Activated naive CD8-positive, alpha-beta T cell treated with anti-CD3 and anti-CD28 coated beads for 36 hours (primary cell): Measurements from ENCODE around the gene TENM3. TPM values are rescaled to one million over a fixed set of nuclear protein-coding genes. Genes with fewer than 3 reads are reported as not detected.
"Not testable (repeated sequence)": the region's sequence is repeated elsewhere in the genome, so short reads cannot be mapped to it uniquely, and the experiment has no call there.

Source experiments
- DNase-seq: peaks from one replicate; pipeline ENCODE4 v3.0.0; 2021
- H3K27ac Mint-ChIP-seq: one replicate; pipeline ENCODE4 v1.8.0; 2022; ENCODE audit warnings: mild to moderate bottlenecking, moderate library complexity, mixed read lengths
- H3K27me3 Mint-ChIP-seq: one replicate; pipeline ENCODE4 v1.8.0; 2022; ENCODE audit warnings: mild to moderate bottlenecking, mixed read lengths
- H3K36me3 Mint-ChIP-seq: one replicate; pipeline ENCODE4 v1.8.0; 2021; ENCODE audit warnings: mild to moderate bottlenecking, mixed read lengths
- H3K4me1 Mint-ChIP-seq: one replicate; pipeline ENCODE4 v1.8.0; 2021; ENCODE audit warnings: mixed read lengths
- H3K4me3 Mint-ChIP-seq: one replicate; pipeline ENCODE4 v1.8.0; 2022; ENCODE audit warnings: mild to moderate bottlenecking, moderate library complexity, mixed read lengths
- H3K9me3 Mint-ChIP-seq: one replicate; pipeline ENCODE4 v1.8.0; 2022; ENCODE audit warnings: mixed read lengths
- total RNA-seq, 2 experiments: library from RNA; stranded (reverse); gene quantifications; one replicate each; pipeline ENCODE4 v1.2.3, GENCODE V29; 2021

Gene TENM3
- total RNA-seq, 2 experiments from 2014 or later = not detected

DNA sequence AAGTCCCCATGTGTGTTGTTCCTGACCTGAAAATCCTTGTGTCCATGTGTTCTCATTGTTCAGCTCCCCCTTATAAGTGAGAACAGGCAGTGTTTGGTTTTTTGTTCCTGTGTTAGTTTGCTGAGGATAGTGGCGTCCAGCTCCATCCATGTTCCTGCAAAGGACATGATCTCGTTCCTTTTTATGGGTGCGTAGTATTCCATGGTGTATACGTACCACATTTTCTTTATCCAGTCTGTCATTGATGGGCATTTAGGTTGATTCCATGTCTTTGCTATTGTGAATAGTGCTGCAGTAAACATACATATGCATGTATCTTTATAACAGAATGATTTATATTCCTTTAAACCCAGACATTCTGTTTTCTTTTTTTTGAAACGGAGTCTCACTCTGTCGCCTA lies 6.2 kb upstream of the TENM3 start:
- not testable (repeated sequence) for H3K36me3 Mint-ChIP-seq, H3K4me1 Mint-ChIP-seq, H3K27ac Mint-ChIP-seq, H3K27me3 Mint-ChIP-seq, DNase-seq, H3K4me3 Mint-ChIP-seq, H3K9me3 Mint-ChIP-seq

DNA sequence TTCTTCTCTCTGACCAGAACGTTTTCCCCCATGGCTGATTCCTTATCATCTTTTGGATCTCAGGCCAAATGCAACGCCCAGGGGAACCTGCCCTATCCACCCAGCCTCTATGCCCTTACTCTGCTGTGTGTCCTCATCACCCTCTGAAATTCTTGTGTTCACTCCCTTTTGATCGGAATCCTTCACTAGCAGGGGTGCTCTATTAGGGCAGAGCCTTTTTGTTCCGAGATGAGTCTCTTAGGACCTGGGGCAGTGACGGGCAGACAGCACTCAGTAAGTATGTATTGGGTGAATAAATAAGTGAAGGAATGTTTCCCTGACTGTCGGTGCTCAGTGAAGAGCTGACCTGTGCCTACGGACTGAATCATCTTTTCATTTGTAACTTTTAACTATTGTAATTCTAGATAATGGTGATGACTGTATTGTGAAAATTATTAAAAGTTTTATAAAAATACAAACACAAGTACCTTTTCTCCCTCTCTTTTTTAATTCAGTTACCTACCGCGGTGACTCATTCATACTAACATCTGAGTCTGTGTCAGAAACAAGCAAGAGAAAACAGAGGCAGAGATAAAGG lies 4.8 kb upstream of the TENM3 start:
- Mint-ChIP-seq H3K36me3 (no peaks in the 10 kb centered on the region), H3K4me1 (no peaks in the 10 kb centered on the region), H3K9me3 (peaks cover 7% of the 10 kb centered on the region), H3K27me3 (no peaks in the 10 kb centered on the region), H3K27ac (no peak overlapping the region), H3K4me3 (no peak overlapping the region)
- DNase-seq = no peak

DNA sequence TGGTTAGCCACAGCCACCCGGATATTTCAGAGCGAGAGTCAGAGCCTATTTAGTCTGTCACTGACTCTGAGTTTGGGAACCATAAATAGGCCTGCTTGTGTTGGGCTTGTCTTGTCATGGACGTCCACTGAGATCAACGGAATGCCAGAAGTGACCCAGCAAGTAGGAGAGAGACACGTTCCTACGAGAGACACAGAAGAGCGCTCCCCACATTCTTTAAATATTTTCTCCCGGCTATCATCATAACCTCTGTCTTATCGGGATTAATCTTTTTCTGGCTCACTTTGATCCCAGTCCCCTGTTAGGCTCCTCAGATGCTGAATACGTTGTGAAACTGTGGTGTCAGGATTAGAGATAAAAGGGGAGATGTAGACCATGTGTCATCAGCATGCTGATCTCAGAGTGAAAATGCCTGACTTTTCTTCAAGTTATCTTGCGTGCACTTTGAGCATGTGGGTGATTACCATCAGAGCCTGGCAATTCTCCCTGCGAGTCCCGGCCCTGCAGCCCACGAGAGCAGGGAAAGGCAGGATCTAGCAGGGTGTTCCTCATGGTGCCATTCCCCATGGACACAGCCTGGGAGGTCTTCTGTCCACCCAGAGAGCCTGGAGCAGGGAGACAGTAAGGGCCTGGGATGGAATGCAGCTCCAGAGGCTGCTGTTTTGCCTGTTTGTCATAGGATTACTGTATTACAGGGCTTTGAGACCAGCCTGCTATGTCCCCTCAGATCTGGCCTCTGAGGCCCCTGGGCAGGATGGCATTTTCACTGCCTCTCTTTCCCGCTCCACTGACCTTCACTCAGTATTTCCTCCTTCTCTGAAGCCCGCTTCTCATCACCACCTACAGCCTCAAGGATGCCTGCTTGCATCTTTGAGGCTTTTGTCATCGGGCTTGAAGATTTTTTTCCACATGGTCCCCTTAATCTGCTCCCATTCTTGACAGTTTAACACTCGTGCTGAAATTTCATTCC lies 2.8 kb upstream of the TENM3 start:
- Mint-ChIP-seq H3K27ac (no peak overlapping the region), H3K27me3 (peaks cover 4% of the 10 kb centered on the region), H3K4me3 (no peak overlapping the region), H3K4me1 (no peaks in the 10 kb centered on the region), H3K36me3 (no peaks in the 10 kb centered on the region), H3K9me3 (peaks cover 7% of the 10 kb centered on the region)
- DNase-seq = no peak

- H3K27me3 Mint-ChIP-seq, H3K4me3 Mint-ChIP-seq, DNase-seq, H3K36me3 Mint-ChIP-seq, H3K27ac Mint-ChIP-seq, H3K9me3 Mint-ChIP-seq, H3K4me1 Mint-ChIP-seq: not testable (repeated sequence)
Observed at GRCh38 chr4:182242260-182242659, 942 bp upstream of the TENM3 start.

- Mint-ChIP-seq H3K4me3 (no peak overlapping the region), H3K9me3 (peaks cover 6% of the 10 kb centered on the region), H3K36me3 (no peaks in the 10 kb centered on the region), H3K27ac (no peak overlapping the region), H3K4me1 (no peaks in the 10 kb centered on the region), H3K27me3 (peaks cover 8% of the 10 kb centered on the region)
- DNase-seq = no peak
Observed at GRCh38 chr4:182242787-182243186, 415 bp upstream of the TENM3 start.

DNA sequence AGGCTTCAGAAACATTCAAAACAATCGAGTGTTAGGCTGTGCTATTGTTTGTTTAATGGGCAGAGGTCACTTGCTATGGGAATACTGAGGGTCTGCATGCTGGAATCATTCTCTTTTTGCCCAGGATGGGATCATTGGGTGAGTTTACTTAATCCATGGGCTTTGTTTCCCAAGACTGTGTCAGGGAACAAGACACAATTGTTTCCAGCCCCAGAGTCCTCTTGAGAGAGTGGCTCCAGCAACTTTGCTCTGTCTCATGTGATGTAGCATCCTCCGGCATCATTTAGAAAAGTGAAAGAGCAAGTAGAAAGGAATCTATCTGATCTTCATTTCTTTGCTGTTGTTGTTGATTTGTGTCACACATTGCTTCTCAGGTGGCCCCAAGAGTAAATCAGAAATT lies 1.8 kb downstream of the TENM3 start:
- DNase-seq = no peak
- no peak overlapping the region for H3K4me3 Mint-ChIP-seq
- H3K4me1 Mint-ChIP-seq = no peaks in the 10 kb centered on the region
- H3K27ac Mint-ChIP-seq = no peak overlapping the region
- peaks cover 6% of the 10 kb centered on the region for H3K9me3 Mint-ChIP-seq
- no peaks in the 10 kb centered on the region for H3K36me3 Mint-ChIP-seq
- H3K27me3 Mint-ChIP-seq = peaks cover 8% of the 10 kb centered on the region

DNA sequence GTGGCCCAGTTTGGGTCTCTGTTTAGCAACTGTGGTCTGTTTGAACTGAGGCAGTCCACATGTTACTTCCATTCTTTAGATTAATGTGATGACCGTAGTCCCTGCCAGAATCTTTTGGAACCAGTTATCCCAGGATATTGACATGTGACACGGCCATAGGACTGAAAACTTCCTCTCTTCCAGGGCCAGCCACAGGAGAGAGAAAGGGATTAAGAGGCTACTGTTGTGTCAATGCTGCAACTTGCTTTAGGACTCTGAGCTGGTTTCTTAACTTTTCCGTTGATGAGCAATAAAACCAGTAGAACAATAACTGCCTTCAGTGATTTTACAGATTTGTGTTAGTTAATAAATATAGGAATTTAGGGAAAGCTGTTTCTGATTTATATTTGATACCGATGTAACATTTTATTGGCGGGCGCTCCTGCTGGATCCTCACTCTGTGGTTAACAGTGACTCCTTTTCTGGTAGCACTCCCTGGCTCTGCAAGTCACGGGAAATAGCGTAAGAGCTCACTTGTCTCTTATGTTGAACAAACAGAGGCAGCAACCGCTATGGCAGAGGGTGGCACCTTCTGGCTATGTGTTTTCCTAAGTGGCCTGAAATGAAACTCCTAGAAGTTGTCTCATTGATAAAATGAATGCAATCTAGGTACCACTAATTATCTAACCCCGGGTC lies 2.5 kb downstream of the TENM3 start:
- H3K27me3 Mint-ChIP-seq = peaks cover 8% of the 10 kb centered on the region
- no peak overlapping the region for H3K27ac Mint-ChIP-seq
- no peak overlapping the region for H3K4me3 Mint-ChIP-seq
- no peaks in the 10 kb centered on the region for H3K4me1 Mint-ChIP-seq
- DNase-seq = no peak
- no peaks in the 10 kb centered on the region for H3K36me3 Mint-ChIP-seq
- peaks cover 4% of the 10 kb centered on the region for H3K9me3 Mint-ChIP-seq

DNA sequence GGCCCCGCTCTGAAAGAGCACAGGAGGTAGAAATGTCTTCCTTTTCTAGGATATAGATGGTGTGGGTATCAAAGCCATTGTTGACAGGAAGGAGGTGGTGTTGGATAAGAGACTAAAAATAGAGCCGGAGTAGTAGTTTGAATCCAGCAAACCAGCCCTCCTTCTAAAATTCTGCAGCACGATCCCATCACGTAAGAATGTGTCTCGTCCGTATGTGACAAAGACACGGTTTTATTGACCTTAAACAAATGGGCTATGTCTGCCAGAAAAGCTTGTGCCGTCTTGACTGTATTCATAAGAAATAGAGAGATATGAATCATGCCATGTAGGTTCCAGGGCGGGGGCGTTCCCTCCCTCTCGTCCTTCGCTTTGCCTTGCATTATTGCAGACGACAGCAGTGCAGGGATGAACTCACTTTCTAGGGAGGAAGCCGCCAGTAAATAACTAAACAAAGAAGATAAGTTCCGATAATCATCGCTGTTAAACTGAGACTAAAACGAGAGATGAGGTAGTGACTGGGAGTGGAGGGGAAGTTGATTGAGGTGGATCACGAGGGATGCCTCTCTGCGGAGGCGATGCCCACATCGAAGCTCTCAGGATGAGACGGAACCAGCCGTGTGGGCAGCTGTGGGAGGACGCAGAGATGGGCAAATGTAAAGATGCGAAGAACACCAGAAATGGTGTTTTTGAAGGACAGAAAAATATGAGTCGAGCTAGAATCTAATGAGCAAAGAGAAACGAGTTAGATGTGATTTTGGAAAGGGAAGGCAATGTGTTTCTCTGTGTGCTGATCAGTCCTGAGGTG lies 3.4 kb downstream of the TENM3 start:
- Mint-ChIP-seq H3K4me1 (no peaks in the 10 kb centered on the region), H3K27me3 (peaks cover 8% of the 10 kb centered on the region), H3K36me3 (no peaks in the 10 kb centered on the region), H3K27ac (no peak overlapping the region), H3K9me3 (peaks cover 4% of the 10 kb centered on the region), H3K4me3 (no peak overlapping the region)
- no peak for DNase-seq

GRCh38 chr4:182248295-182248694 lies 5.1 kb downstream of the TENM3 start:
- Mint-ChIP-seq H3K27me3 (peaks cover 8% of the 10 kb centered on the region), H3K36me3 (no peaks in the 10 kb centered on the region)

DNA sequence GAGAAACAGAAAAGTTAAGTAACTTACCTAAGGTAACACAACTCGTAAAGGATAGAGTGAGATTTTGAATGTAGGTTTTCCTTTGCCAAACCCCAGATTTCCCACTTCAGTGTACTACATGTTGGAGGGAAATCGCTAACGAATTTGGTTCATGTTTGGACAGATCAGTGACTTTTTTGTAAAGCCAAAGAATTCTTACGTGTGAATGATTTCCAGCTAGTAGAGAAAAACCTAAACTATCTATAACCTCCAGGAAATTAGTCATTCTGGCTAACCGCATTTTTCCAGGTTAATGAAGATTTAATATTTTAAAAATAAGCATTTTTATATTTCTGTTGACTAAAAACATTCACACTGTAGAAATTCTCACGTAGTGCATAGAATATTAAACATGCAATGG lies 7.2 kb downstream of the TENM3 start:
- no peaks in the 10 kb centered on the region for H3K4me1 Mint-ChIP-seq
- no peaks in the 10 kb centered on the region for H3K36me3 Mint-ChIP-seq
- no peak for DNase-seq
- H3K27ac Mint-ChIP-seq = no peak overlapping the region
- H3K9me3 Mint-ChIP-seq = peaks cover 2% of the 10 kb centered on the region
- peaks cover 5% of the 10 kb centered on the region for H3K27me3 Mint-ChIP-seq
- no peak overlapping the region for H3K4me3 Mint-ChIP-seq

More at GRCh38 chr4:182248295-182248694, 5.1 kb downstream of the TENM3 start:
- Mint-ChIP-seq H3K4me3 (no peak overlapping the region), H3K4me1 (no peaks in the 10 kb centered on the region), H3K27ac (no peak overlapping the region), H3K9me3 (peaks cover 2% of the 10 kb centered on the region)
- no peak for DNase-seq

DNA sequence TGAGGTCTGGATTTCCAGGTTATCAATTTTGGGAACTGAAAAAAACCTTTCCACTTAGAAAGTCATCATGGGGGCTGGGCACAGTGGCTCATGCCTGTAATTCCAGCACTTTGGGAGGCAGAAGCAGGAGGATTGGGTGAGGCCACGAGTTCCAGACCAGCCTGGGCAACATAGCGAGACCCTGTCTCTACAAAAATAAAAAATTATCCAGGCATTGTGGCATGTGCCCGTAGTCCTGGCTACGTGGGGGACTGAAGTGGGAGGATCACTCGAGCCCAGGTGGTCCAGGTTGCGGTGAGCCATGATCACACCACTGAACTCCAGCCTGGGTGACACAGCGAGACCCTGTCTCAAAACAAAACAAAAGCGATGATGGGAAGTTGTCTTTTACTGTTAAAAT lies 7.9 kb downstream of the TENM3 start:
- no peaks in the 10 kb centered on the region for H3K4me1 Mint-ChIP-seq
- no peaks in the 10 kb centered on the region for H3K9me3 Mint-ChIP-seq
- H3K27ac Mint-ChIP-seq = no peak overlapping the region
- DNase-seq = no peak
- no peak overlapping the region for H3K4me3 Mint-ChIP-seq
- no peaks in the 10 kb centered on the region for H3K36me3 Mint-ChIP-seq
- peaks cover 5% of the 10 kb centered on the region for H3K27me3 Mint-ChIP-seq

GRCh38 chr4:182252220-182252619 lies 9.0 kb downstream of the TENM3 start:
- Mint-ChIP-seq H3K4me1 (no peaks in the 10 kb centered on the region), H3K27ac (no peak overlapping the region)

GRCh38 chr4:182254026-182254780 lies 11.0 kb downstream of the TENM3 start:
- Mint-ChIP-seq H3K36me3 (no peaks in the 10 kb centered on the region), H3K27me3 (no peaks in the 10 kb centered on the region), H3K27ac (no peak overlapping the region), H3K4me3 (no peak overlapping the region), H3K9me3 (no peaks in the 10 kb centered on the region), H3K4me1 (no peaks in the 10 kb centered on the region)
- no peak for DNase-seq

More at GRCh38 chr4:182252220-182252619, 9.0 kb downstream of the TENM3 start:
- H3K9me3 Mint-ChIP-seq = no peaks in the 10 kb centered on the region
- no peak for DNase-seq
- H3K36me3 Mint-ChIP-seq = no peaks in the 10 kb centered on the region
- no peak overlapping the region for H3K4me3 Mint-ChIP-seq
- H3K27me3 Mint-ChIP-seq = no peaks in the 10 kb centered on the region

GRCh38 chr4:182255441-182256190 lies 12.4 kb downstream of the TENM3 start:
- Mint-ChIP-seq H3K9me3 (no peaks in the 10 kb centered on the region), H3K4me1 (no peaks in the 10 kb centered on the region), H3K36me3 (no peaks in the 10 kb centered on the region), H3K27me3 (no peaks in the 10 kb centered on the region), H3K27ac (no peak overlapping the region), H3K4me3 (no peak overlapping the region)
- DNase-seq = no peak
